ENCODE results near the gene ADAM22. TPM values are rescaled to one million over a fixed set of nuclear protein-coding genes. Genes with fewer than 3 reads are reported as not detected.

Gene ADAM22
- polyA plus RNA-seq, 4 donors: 10.6 to 15.4 (median 14.0) TPM

GRCh38 chr7:88037050-88037449 is 103.0 kb downstream of the ADAM22 start:
- no peak for DNase-seq (ENCODE audit: low read depth in 4 of 4, low spot score in 3 of 4)

GRCh38 chr7:88040694-88041093 is 106.6 kb downstream of the ADAM22 start:
- DNase-seq (ENCODE audit: low read depth in 4 of 4, low spot score in 3 of 4): no peak

GRCh38 chr7:88041583-88041982 is 107.5 kb downstream of the ADAM22 start:
- no peak for DNase-seq (ENCODE audit: low read depth in 4 of 4, low spot score in 3 of 4)

GRCh38 chr7:88042157-88042556 is 108.1 kb downstream of the ADAM22 start:
- no peak for DNase-seq (ENCODE audit: low read depth in 4 of 4, low spot score in 3 of 4)

GRCh38 chr7:88042803-88043202 is 108.8 kb downstream of the ADAM22 start:
- DNase-seq (ENCODE audit: low read depth in 4 of 4, low spot score in 3 of 4): no peak

GRCh38 chr7:88044069-88044468 is 110.0 kb downstream of the ADAM22 start:
- no peak for DNase-seq (ENCODE audit: low read depth in 4 of 4, low spot score in 3 of 4)

- DNase-seq (ENCODE audit: low read depth in 4 of 4, low spot score in 3 of 4): no peak
These were observed 113.0 kb downstream of the ADAM22 start for GRCh38 chr7:88046839-88047573.

GRCh38 chr7:88057655-88058054 is 123.6 kb downstream of the ADAM22 start:
- no peak for DNase-seq (ENCODE audit: low read depth in 4 of 4, low spot score in 3 of 4)

- no peak for DNase-seq (ENCODE audit: low read depth in 4 of 4, low spot score in 3 of 4)
These were observed 128.2 kb downstream of the ADAM22 start for GRCh38 chr7:88062238-88062637.

- DNase-seq (ENCODE audit: low read depth in 4 of 4, low spot score in 3 of 4): no peak
These were observed 135.0 kb downstream of the ADAM22 start for GRCh38 chr7:88069093-88069492.

GRCh38 chr7:88071994-88072714 is 138.1 kb downstream of the ADAM22 start:
- DNase-seq (ENCODE audit: low read depth in 4 of 4, low spot score in 3 of 4): no peak

GRCh38 chr7:88072715-88073055 is 138.6 kb downstream of the ADAM22 start:
- no peak for DNase-seq (ENCODE audit: low read depth in 4 of 4, low spot score in 3 of 4)

GRCh38 chr7:88073626-88074025 is 139.6 kb downstream of the ADAM22 start:
- DNase-seq (ENCODE audit: low read depth in 4 of 4, low spot score in 3 of 4): no peak

GRCh38 chr7:88075216-88075615 is 141.2 kb downstream of the ADAM22 start:
- no peak for DNase-seq (ENCODE audit: low read depth in 4 of 4, low spot score in 3 of 4)

GRCh38 chr7:88083883-88084282 is 149.8 kb downstream of the ADAM22 start:
- DNase-seq (ENCODE audit: low read depth in 4 of 4, low spot score in 3 of 4): no peak

GRCh38 chr7:88089561-88089960 is 155.5 kb downstream of the ADAM22 start:
- DNase-seq (ENCODE audit: low read depth in 4 of 4, low spot score in 3 of 4): no peak

GRCh38 chr7:88090240-88090639 is 156.2 kb downstream of the ADAM22 start:
- DNase-seq (ENCODE audit: low read depth in 4 of 4, low spot score in 3 of 4): no peak

GRCh38 chr7:88090671-88091070 is 156.6 kb downstream of the ADAM22 start:
- no peak for DNase-seq (ENCODE audit: low read depth in 4 of 4, low spot score in 3 of 4)

GRCh38 chr7:88091988-88092675 is 158.1 kb downstream of the ADAM22 start:
- no peak for DNase-seq (ENCODE audit: low read depth in 4 of 4, low spot score in 3 of 4)

- DNase-seq (ENCODE audit: low read depth in 4 of 4, low spot score in 3 of 4): no peak
These were observed 158.6 kb downstream of the ADAM22 start for GRCh38 chr7:88092676-88092999.

GRCh38 chr7:88101769-88102168 is 167.7 kb downstream of the ADAM22 start:
- DNase-seq (ENCODE audit: low read depth in 4 of 4, low spot score in 3 of 4): no peak

GRCh38 chr7:88102675-88103074 is 168.6 kb downstream of the ADAM22 start:
- no peak for DNase-seq (ENCODE audit: low read depth in 4 of 4, low spot score in 3 of 4)

Data from right renal pelvis (tissue), 4 donors.